ENCODE results near the gene LMAN2L.

LMAN2L gene

GRCh38 chr2:96663177-96663576 lies 76.7 kb downstream of the LMAN2L start:
- in situ Hi-C loops (cut with MboI; ENCODE audit: low pct_unique_long_range_greater_than_20kb, low sequenced_read_pairs, unreplicated experiment): no loop called here

GRCh38 chr2:96662360-96662759 lies 77.5 kb downstream of the LMAN2L start:
- TF ChIP-seq CTCF (IDR thresholded peaks at IDR 0.05; ENCODE audit: extremely low read depth, insufficient read depth, missing control alignments): no peak
- in situ Hi-C loops (cut with MboI; ENCODE audit: low pct_unique_long_range_greater_than_20kb, low sequenced_read_pairs, unreplicated experiment): no loop called here
- DNase-seq (ENCODE audit: low spot score): no peak

More at GRCh38 chr2:96663177-96663576, 76.7 kb downstream of the LMAN2L start:
- no peak for DNase-seq (ENCODE audit: low spot score)
- TF ChIP-seq CTCF (IDR thresholded peaks at IDR 0.05; ENCODE audit: extremely low read depth, insufficient read depth, missing control alignments): no peak

GRCh38 chr2:96661324-96661723 lies 78.5 kb downstream of the LMAN2L start:
- in situ Hi-C loops (cut with MboI; ENCODE audit: low pct_unique_long_range_greater_than_20kb, low sequenced_read_pairs, unreplicated experiment): no loop called here
- DNase-seq (ENCODE audit: low spot score): no peak
- TF ChIP-seq CTCF (IDR thresholded peaks at IDR 0.05; ENCODE audit: extremely low read depth, insufficient read depth, missing control alignments): no peak

- no peak for DNase-seq (ENCODE audit: low spot score)
- TF ChIP-seq CTCF (IDR thresholded peaks at IDR 0.05; ENCODE audit: extremely low read depth, insufficient read depth, missing control alignments): no peak
- in situ Hi-C loops (cut with MboI; ENCODE audit: low pct_unique_long_range_greater_than_20kb, low sequenced_read_pairs, unreplicated experiment): no loop called here
Observed at GRCh38 chr2:96656540-96656939, 83.3 kb downstream of the LMAN2L start.

Measured in GM13977 (cell line).